Measurements from ENCODE around the gene MAPK8.

- TF ChIP-seq CTCF (conservative IDR thresholded peaks at IDR 0.05) (peak; percentile 71), ZFX (IDR thresholded peaks at IDR 0.05) (no peak)
Measured at GRCh38 chr10:48309711-48310226, 3.3 kb downstream of the MAPK8 start.
